IPS DF 19.7 (cell line): Measurements from ENCODE around the gene CYBC1.

ENCODE experiments used
- DNase-seq: peaks from one replicate; pipeline ENCODE4 v3.0.0-alpha.2; 2013; ENCODE audit warnings: low read depth, low spot score

The CYBC1 gene

GRCh38 chr17:82450357-82451106, at the start of gene CYBC1:
TSS of gene CYBC1 (minus strand) at chr17:82450752. CDS start at chr17:82449254, 1,498 bp downstream.
- DNase-seq = no peak

DNA sequence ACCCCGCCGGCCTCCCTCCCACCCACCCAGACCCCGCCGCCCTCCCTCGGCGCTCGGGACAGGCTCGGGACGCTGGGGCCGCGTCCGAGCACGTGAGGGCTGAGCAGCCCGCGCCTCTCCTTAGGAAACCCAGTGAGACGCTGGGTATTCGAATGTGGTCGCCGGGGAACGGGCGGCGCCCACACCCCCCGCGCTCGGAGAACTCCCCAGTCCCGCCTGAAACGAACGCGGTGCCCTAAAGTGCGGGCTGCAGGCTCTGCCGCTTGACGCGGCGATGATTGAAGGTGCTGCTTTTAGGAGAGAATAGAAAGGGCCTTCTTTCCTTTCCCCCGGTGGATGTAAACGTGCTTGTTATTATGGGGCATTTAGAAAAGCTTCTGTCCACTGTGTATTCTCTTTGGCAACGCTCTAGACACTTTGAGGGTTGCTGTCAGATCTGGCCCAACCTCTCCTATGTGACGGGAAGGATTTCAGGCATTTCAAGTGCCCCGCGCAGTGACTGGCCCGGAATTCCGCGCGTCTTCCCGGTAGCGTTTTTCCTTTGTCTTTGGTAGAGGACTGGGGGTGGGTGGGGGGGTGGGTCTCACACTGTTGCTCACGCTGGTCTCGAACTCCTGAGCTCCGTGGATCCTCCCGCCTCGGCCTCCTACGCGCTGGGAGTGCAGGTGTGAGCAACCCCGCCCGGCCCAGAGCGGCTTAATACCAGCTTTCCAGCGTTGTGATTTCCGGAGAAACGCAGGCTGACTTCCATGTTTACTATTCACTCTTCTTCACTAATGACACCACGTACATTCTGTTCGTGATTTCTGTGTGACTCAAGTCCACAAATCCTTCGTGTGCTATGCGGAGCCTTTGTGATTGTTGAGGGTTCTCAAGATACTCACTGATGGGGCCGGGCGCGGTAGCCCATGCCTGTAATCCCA, 47.2 kb upstream of the CYBC1 start:
- no peak for DNase-seq

DNA sequence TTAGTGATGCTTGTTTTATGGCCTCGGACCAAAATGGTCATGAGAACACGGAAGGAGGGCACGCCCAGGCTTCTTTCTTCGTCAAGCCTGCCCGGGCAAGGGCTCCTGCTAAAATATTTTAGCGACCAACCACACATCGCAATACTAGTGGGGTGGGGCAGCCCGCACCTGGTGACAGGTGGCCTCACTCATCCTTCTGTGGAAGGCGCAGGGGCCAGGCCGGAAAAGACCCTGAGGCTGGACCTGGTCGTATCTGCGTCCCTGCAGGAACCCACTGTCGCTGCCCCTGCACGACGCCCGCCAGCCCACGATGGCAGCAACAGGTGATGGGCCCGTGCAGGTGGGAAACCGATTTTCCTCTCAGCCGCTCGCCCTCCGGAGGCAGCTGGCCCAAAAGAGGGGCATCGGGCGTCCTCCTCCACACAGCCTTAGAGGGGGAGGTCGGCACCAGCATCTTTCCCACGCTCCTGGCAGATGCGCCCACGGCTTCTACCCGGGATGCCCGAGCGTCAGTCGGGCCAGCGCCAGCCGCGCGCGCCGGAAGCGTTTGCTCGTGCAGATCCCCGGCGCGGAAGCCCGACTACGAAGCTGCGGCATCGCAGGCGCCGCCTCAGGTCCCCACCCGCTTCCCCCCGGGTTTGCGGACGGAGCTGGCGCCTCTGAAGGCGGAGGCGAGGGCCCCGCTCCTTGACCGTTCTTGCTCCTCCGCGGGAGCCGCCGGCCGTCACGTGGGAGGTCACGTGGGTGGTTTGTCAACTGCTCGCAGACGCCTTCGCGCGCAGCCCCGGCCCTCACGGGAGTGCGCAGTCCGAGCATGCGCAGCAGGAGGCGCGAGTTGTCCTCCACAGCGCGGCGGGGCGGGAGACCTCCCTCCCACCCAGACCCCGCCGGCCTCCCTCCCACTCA, 46.2 kb upstream of the CYBC1 start:
- DNase-seq = peak; percentile 67

GRCh38 chr17:82495844-82496528, 45.4 kb upstream of the CYBC1 start:
- DNase-seq = peak; percentile 74

DNA sequence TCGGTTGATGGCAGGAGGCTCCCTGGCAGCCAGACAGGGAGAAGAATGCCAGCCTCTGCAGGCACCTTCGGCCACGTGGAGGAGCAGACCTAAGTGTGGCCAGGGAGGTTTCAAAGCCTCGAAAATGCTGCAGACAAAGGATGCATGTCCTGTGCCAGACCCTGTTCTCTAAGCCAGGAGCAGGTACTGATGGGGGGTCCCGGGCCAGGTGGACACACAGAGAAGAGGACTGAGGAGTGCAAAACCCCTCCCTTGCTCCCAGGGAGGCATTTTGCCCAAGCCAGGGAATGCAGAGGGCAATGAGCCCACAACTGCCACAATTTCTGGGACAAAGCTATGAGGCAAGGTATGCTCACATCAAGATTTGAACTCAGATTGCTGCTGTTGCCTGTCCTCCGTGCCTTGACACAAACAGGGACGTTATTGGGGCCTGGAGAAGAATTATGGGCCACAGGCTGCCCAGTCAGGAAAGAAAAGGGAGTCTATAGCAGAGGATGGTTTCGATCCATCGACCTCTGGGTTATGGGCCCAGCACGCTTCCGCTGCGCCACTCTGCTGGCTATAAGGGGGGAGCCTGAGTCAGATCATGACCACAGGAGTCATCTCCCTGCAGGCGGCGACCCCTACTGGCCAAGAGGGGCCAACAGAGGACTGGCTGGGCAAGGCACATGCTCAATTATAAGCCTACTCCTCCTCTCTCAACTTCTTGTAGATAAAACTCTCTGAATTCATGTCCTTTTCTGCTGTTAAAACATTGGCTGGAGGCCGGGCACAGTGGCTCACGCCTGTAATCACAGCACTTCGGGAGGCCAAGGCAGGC, 43.9 kb upstream of the CYBC1 start:
- peak; percentile 92 for DNase-seq

- no peak for DNase-seq
These were observed 42.8 kb upstream of the CYBC1 start for GRCh38 chr17:82493226-82493781.

GRCh38 chr17:82492643-82493225, 42.2 kb upstream of the CYBC1 start:
- DNase-seq = no peak

DNA sequence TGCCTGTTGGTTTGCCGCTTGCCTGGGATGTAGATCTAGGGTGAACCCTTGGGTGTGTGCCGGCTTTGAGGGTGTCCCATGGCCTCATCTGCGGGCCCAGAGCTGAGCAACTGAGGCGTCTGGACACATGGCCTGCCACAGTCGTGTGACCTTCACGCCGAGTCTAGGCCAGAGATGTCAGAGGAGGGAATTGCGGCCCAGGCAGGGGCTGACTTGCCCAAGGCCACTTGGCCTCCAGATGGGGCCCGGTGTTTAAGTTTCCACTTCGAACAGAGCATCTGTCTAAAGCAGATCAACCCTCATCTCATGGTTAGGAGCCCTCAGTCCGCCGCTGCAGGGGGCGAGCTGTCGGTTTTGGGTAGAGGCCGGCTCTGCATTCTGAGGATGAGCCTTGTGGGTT, 41.0 kb upstream of the CYBC1 start:
- no peak for DNase-seq

DNA sequence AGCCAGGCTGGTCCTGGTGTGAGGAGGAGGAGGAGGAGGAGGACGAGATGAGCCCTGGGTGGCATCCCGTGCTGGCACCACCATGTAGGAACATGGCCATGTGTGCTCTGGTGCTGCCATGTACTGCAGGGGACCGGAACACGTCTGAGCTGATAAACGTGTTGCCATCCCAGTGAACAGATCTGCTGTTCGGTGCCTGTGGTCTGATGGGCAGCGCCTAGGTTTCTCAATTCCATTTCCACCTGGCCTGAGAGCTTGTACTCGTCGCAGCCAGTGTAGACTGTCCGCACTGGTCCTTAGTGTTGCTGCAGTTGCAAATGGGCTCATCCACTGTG, 40.6 kb upstream of the CYBC1 start:
- no peak for DNase-seq

- DNase-seq = no peak
These were observed 40.1 kb upstream of the CYBC1 start for GRCh38 chr17:82490512-82491195.

GRCh38 chr17:82489851-82490511, 39.4 kb upstream of the CYBC1 start:
- no peak for DNase-seq

GRCh38 chr17:82489117-82489516, 38.6 kb upstream of the CYBC1 start:
- DNase-seq = no peak

GRCh38 chr17:82487910-82488309, 37.4 kb upstream of the CYBC1 start:
- DNase-seq = no peak

- no peak for DNase-seq
These were observed 35.9 kb upstream of the CYBC1 start for GRCh38 chr17:82486231-82487094.

DNA sequence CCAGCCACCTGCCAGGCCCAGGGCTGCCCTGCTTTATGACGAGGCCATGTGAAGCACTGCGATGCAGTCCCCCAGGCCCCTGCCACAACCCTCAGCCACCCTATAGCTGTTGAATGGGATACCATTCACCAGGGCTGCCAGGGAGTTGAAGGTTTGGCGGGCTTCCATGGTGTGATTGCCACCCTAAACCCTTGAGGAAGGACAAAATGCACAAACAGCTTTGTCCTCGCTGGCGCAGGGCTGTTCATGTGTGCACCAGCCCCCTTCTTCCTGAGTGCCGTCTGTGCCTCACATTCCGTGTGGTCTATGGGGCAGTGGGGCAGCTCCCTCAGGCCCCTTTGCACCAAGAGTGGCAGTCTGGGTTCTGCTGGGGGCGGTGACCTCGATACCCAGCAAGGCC, 33.3 kb upstream of the CYBC1 start:
- DNase-seq = no peak

- DNase-seq = no peak
These were observed 32.7 kb upstream of the CYBC1 start for GRCh38 chr17:82483204-82483660.

DNA sequence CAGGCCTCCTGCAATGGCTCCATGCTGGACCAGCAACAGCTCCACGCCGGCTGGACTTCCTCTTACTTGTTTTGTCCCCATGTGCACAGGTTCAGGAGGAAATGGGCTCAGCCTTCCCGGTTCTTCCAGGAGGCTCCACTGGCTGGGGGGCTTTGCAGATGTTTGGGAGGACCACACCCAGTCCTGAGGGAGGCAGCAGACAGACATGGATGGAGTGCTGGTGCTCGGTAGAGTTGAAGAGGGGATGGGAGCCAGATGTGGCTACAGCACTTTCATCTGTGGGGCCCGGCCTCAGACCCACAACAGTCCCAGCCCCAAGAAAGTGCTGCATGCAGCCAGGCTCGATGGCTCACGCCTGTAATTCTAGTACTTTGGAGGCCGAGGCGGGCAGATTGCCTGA, 29.8 kb upstream of the CYBC1 start:
- DNase-seq = no peak
